ENCODE measurements around the gene OR4C45.

DNA sequence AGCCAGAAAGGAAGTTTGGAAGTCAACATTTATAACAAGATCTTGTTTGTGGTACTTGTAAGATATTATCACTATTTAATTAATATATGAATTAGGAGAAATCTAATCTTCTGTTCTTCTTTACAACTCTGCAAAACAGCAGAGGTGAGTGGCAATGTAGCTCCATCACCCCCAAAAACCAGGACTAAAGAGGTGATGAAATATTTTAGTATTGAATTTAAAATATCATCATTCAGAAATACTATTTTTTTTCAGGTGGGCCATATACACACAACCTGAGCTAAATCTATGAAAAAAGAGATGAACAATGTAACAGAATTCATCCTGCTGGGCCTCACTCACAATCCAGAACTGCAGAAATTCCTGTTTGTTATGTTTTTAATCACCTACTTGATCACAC is at the start of gene OR4C45:
- TF ChIP-seq POLR2A (IDR thresholded peaks at IDR 0.05) = no peak
- TF ChIP-seq, protein P1, sequence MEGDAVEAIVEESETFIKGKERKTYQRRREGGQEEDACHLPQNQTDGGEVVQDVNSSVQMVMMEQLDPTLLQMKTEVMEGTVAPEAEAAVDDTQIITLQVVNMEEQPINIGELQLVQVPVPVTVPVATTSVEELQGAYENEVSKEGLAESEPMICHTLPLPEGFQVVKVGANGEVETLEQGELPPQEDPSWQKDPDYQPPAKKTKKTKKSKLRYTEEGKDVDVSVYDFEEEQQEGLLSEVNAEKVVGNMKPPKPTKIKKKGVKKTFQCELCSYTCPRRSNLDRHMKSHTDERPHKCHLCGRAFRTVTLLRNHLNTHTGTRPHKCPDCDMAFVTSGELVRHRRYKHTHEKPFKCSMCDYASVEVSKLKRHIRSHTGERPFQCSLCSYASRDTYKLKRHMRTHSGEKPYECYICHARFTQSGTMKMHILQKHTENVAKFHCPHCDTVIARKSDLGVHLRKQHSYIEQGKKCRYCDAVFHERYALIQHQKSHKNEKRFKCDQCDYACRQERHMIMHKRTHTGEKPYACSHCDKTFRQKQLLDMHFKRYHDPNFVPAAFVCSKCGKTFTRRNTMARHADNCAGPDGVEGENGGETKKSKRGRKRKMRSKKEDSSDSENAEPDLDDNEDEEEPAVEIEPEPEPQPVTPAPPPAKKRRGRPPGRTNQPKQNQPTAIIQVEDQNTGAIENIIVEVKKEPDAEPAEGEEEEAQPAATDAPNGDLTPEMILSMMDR (IDR thresholded peaks at IDR 0.05) = no peak
